Naive B cell (primary cell): ENCODE data around the gene KRTAP10-9. TPM values are rescaled to one million over a fixed set of nuclear protein-coding genes. Genes with fewer than 3 reads are reported as not detected.
A peak's percentile ranks its signal among the peaks of the same experiment; 100 is the strongest.
"Not testable (repeated sequence)": the region's sequence is repeated elsewhere in the genome, so short reads cannot be mapped to it uniquely, and the experiment has no call there.

Source experiments
- ATAC-seq, 2 donors: fragments of 150-1000 bp; cut with Tn5 transposase; 2 replicates each; pipeline ENCODE4 v1.10.0; 2021; ENCODE audit warnings: low read depth in 2 of 2, mild to moderate bottlenecking in 2 of 2, moderate library complexity in 2 of 2
- DNase-seq: peaks from one replicate; pipeline ENCODE4 v3.0.0; 2022
- H3K27ac Mint-ChIP-seq, 6 donors: one replicate each; pipeline ENCODE4 v1.8.0; 2020 to 2022; ENCODE audit warnings: mild to moderate bottlenecking in 6 of 6, mixed read lengths in 6 of 6, moderate library complexity in 5 of 6, inconsistent platforms in 2 of 6
- H3K27me3 Mint-ChIP-seq, 3 donors: one replicate each; pipeline ENCODE4 v1.8.0; 2021 to 2022; ENCODE audit warnings: mixed read lengths in 3 of 3, mild to moderate bottlenecking in 1 of 3
- H3K36me3 Mint-ChIP-seq, 2 donors: one replicate each; pipeline ENCODE4 v1.8.0; 2020 to 2022; ENCODE audit warnings: mixed read lengths in 2 of 2, inconsistent platforms in 1 of 2, mild to moderate bottlenecking in 1 of 2
- H3K4me1 Mint-ChIP-seq, 3 donors: one replicate each; pipeline ENCODE4 v1.8.0; 2020 to 2022; ENCODE audit warnings: mixed read lengths in 3 of 3, inconsistent platforms in 1 of 3, mild to moderate bottlenecking in 1 of 3, moderate library complexity in 1 of 3
- H3K4me3 Mint-ChIP-seq, 8 donors: one replicate each; pipeline ENCODE4 v1.8.0; 2020 to 2022; ENCODE audit warnings: mild to moderate bottlenecking in 8 of 8, mixed read lengths in 8 of 8, moderate library complexity in 8 of 8, inconsistent platforms in 2 of 8
- H3K9me3 Mint-ChIP-seq, 7 donors: one replicate each; pipeline ENCODE4 v1.8.0; 2020 to 2022; ENCODE audit warnings: mixed read lengths in 7 of 7, mild to moderate bottlenecking in 5 of 7, inconsistent platforms in 2 of 7, moderate library complexity in 1 of 7
- polyA plus RNA-seq, 6 donors: library from polyadenylated mRNA; unstranded; fragments of 300-500 nt; fragmentation: Illumina TruSeq; gene quantifications; one replicate each; pipeline ENCODE4 v1.2.3, GENCODE V29; 2021; ENCODE audit warnings: low read depth in 6 of 6

The KRTAP10-9 gene
- polyA plus RNA-seq, 6 donors from 2014 or later: not detected

DNA sequence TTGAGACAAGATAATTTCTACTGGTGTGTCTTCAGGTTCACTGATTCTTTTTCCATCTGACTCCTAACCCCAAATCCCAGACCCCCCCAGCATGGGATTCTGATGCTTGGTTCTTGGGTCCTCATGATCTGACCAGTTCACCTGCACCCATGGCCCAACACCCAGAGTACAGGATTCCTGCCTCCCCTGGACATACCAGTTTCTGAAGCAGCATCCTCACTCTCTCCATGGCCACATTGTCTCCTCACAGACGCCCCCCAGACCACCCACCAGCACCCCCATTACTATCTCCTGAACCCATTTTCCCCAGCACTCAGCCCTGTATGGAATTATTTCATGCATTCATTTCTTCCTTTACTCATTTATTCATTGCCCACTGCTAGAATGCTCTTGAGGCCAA lies 30.0 kb downstream of the KRTAP10-9 start:
- Mint-ChIP-seq H3K36me3 (peaks cover 10 to 29% of the 10 kb centered on the region in 2 donors), H3K4me1 (peaks cover 0 to 2% (median 0%) of the 10 kb centered on the region in 3 donors)

GRCh38 chr21:44657635-44658540 lies 31.0 kb downstream of the KRTAP10-9 start, which contains the start of gene KRTAP12-3:
Gene KRTAP12-3, plus strand, starts transcription at chr21:44657932. Its CDS starts 48 bp downstream, at chr21:44657980.
- Mint-ChIP-seq H3K4me3 (peak within 1 kb of the TSS in 1 of 8 donors; percentile 50), H3K27me3 (peaks cover 32 to 56% (median 33%) of the 10 kb centered on the region in 3 donors), H3K36me3 (peaks cover 10 to 29% of the 10 kb centered on the region in 2 donors), H3K9me3 (peaks cover 16 to 55% (median 29%) of the 10 kb centered on the region in 7 donors), H3K27ac (peak within 1 kb of the TSS in 1 of 6 donors; percentile 73), H3K4me1 (peaks cover 0 to 2% (median 0%) of the 10 kb centered on the region in 3 donors)
- ATAC-seq (no peak), DNase-seq (no peak)

More for the DNA sequence above, 30.0 kb downstream of the KRTAP10-9 start:
- no peak for ATAC-seq
- peaks cover 15 to 49% (median 29%) of the 10 kb centered on the region in 7 donors for H3K9me3 Mint-ChIP-seq
- no peak for DNase-seq
- no peak overlapping the region for H3K4me3 Mint-ChIP-seq
- no peak overlapping the region for H3K27ac Mint-ChIP-seq
- peaks cover 29 to 56% (median 32%) of the 10 kb centered on the region in 3 donors for H3K27me3 Mint-ChIP-seq

DNA sequence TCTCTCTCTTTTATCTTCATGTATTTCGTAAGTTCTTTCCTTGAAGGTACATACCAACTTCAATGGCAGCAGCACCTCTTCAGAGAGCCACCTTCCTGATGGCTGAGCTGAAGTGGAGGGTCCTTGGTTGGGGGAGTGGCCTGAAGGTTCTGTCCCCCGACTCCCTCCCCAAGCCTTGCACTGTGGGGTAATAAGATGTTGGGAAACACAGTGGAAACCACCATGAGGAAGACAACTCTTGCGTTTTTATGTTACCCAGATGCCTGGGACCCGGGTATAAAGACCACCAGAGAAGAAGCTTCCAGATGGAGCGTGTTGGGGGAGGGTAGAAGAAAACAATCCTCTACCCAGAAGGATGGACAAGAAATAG lies 31.6 kb downstream of the KRTAP10-9 start:
- no peaks in the 10 kb centered on the region for H3K4me1 Mint-ChIP-seq
- peak overlapping the region in 1 of 8 donors; percentile 50 for H3K4me3 Mint-ChIP-seq
- no peak overlapping the region for H3K27ac Mint-ChIP-seq
- H3K27me3 Mint-ChIP-seq: peaks cover 32 to 54% (median 33%) of the 10 kb centered on the region in 3 donors
- peaks cover 16 to 55% (median 29%) of the 10 kb centered on the region in 7 donors for H3K9me3 Mint-ChIP-seq
- DNase-seq (no peak), ATAC-seq (no peak)
- H3K36me3 Mint-ChIP-seq: peaks cover 10 to 29% of the 10 kb centered on the region in 2 donors

- Mint-ChIP-seq H3K4me3 (no peak overlapping the region), H3K9me3 (peaks cover 16 to 55% (median 31%) of the 10 kb centered on the region in 7 donors)
These were observed 32.2 kb downstream of the KRTAP10-9 start for GRCh38 chr21:44658913-44659595.

DNA sequence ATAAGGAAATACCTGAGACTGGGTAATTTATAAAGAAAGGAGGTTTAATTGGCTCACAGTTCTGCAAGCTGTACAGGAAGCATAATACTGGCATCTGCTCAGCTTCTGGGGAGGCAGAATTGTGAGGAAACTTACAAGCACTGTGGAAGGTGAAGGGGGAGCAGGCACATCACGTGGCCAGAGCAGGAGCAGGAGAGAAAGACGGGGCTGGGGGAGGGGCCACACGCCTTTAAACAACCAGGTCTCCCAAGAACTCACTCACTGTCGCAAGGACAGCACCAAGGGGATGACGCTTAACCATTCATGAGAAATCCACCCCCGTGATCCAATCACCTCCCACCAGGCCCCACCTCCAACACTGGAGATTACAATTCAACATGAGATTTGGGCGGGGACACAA lies 34.7 kb downstream of the KRTAP10-9 start:
- not testable (repeated sequence) for H3K4me3 Mint-ChIP-seq, H3K4me1 Mint-ChIP-seq, DNase-seq, ATAC-seq, H3K27ac Mint-ChIP-seq
- Mint-ChIP-seq H3K9me3 (peaks cover 9 to 50% (median 27%) of the 10 kb centered on the region in 7 donors), H3K27me3 (peaks cover 35 to 57% (median 54%) of the 10 kb centered on the region in 3 donors), H3K36me3 (peaks cover 14 to 22% of the 10 kb centered on the region in 2 donors)

More at GRCh38 chr21:44658913-44659595, 32.2 kb downstream of the KRTAP10-9 start:
- Mint-ChIP-seq H3K27ac (no peak overlapping the region), H3K27me3 (peaks cover 32 to 49% (median 33%) of the 10 kb centered on the region in 3 donors), H3K4me1 (no peaks in the 10 kb centered on the region), H3K36me3 (peaks cover 10 to 29% of the 10 kb centered on the region in 2 donors)
- ATAC-seq: no peak
- DNase-seq: no peak

DNA sequence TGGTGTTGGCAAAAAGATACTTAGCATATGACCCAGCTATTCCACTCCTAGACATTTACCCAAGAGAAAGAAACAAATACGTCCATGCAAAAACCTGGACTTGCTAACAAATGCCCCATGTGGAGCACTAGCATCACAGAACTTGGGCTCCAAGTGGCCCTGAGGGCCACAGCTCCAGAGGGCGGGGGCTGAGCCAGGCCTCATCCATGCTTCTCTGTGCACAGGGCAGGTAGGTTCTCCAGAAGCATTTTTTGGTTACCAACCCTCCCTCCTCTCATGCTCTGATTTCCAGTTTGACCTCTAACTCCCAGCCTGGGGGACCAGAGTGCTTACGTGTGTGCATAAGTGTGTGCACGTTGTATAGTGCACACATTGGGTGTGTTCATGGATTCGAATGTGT lies 37.8 kb downstream of the KRTAP10-9 start:
- Mint-ChIP-seq H3K27ac (no peak overlapping the region), H3K4me1 (no peaks in the 10 kb centered on the region), H3K4me3 (no peak overlapping the region), H3K9me3 (peaks cover 7 to 55% (median 20%) of the 10 kb centered on the region in 7 donors), H3K36me3 (peaks cover 11 to 12% of the 10 kb centered on the region in 2 donors), H3K27me3 (peaks cover 19 to 56% (median 53%) of the 10 kb centered on the region in 3 donors)
- DNase-seq (no peak), ATAC-seq (no peak)

DNA sequence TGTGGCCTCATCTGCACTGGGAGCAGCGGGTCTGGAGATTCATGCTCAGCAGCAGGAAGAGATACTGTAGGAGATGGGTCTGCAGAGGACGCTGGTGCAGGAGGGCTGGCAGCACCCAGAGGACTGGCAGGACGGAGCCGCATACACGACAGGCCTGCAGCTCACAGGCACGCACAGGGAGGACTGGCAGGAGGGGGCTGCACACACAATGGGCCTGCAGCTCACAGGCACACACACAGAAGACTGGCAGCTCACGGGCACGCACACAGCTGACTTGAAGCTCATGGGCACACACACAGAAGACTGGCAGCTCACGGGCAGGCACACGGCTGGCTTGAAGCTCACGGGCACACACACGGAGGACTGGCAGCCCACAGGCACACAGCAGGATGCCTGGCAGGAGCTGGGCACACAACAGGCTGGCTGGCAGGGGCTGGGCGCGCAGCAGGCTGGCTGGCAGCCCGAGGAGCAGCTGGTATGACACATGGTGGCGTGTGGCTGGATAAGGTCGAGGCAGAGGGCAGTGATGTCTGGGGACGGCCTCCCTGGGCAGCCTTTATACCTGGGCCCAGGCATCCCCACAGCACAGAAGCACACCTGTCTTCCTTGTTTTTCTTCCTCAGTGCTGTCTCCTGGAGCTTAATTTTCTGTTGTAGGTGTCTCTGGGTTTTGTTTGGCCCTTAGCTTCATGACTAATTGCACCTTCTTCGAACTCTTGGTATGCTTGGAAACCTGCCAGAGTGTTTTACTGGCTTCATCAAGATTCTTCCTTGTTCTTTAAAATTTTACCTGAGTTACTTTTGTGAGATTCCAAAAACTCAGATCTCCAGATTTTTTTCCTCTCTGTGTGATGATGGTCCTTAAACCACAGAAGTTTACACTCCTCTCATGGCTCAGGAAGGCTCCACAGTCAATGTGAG lies 39.8 kb downstream of the KRTAP10-9 start, which contains the start of gene KRTAP12-2:
KRTAP12-2 (minus strand) TSS at position 527 of the 920 bp plus-strand sequence; CDS start at position 486, 41 bp downstream.
- Mint-ChIP-seq H3K4me1 (no peaks in the 10 kb centered on the region), H3K9me3 (peaks cover 12 to 68% (median 34%) of the 10 kb centered on the region in 7 donors), H3K4me3 (no peak within 1 kb of the TSS), H3K27ac (peak within 1 kb of the TSS in 1 of 6 donors; percentile 34), H3K36me3 (peaks cover 10 to 11% of the 10 kb centered on the region in 2 donors), H3K27me3 (peaks cover 24 to 45% (median 45%) of the 10 kb centered on the region in 3 donors)
- ATAC-seq (no peak), DNase-seq (no peak)

DNA sequence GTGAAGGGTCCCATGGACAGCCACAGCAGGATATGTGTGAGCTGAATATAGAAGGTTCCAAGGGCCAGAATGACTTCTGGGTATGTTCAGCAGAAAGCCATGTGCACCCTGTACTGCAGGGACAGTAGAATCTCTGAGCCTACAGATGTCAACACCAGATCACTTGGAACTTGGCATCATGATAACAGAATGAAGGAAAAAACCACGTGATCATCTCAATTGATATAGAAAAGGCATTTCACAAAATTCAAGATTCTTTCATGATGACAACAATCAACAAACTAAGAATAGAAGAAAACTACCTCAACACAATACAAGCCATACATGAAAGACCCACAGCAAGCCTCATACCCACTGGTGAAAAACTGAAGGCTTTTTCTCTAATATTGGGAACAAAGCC lies 40.7 kb downstream of the KRTAP10-9 start:
- peaks cover 11 to 13% of the 10 kb centered on the region in 2 donors for H3K36me3 Mint-ChIP-seq
- no peaks in the 10 kb centered on the region for H3K4me1 Mint-ChIP-seq
- no peak for DNase-seq
- ATAC-seq: no peak
- no peak overlapping the region for H3K27ac Mint-ChIP-seq
- no peak overlapping the region for H3K4me3 Mint-ChIP-seq
- peaks cover 13 to 73% (median 43%) of the 10 kb centered on the region in 7 donors for H3K9me3 Mint-ChIP-seq
- peaks cover 20 to 44% (median 43%) of the 10 kb centered on the region in 3 donors for H3K27me3 Mint-ChIP-seq

DNA sequence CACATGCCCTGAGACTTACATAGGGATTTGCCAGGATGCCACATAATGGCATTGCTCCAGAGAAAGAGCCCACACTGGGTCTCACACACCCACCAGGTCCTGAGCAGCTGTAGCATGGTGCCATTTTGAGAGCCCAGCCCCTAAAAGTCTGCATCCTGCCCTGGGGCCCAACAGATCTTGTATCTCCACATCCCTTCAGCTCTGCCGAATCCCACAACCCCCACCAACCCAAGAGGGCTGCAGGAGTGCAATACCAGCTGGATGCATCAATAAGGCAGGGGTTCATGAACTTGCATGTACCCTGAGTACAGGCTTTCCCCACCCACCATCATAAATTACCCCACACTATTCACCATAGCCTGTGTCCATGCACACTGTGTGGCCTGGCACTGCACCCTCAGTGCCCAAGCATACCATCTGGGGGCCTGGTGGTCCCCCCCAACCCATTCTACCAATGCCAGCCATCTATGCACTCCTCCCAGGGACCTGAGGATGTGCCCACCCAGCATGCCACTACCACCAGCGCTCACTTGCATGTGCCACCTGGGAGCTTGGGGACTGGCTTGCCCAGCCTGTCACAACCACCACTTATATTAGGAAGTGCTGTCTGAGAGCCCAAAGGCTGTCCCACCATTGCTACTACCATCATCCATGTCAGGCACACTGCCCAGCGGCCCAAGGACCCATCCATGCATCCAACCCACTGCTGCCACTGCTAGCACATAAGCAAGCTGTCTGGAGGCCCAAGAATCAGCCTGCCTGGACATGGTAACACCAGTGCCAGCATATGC lies 43.9 kb downstream of the KRTAP10-9 start:
- Mint-ChIP-seq H3K27me3 (peaks cover 17 to 55% (median 34%) of the 10 kb centered on the region in 3 donors), H3K9me3 (peaks cover 17 to 69% (median 53%) of the 10 kb centered on the region in 7 donors)

DNA sequence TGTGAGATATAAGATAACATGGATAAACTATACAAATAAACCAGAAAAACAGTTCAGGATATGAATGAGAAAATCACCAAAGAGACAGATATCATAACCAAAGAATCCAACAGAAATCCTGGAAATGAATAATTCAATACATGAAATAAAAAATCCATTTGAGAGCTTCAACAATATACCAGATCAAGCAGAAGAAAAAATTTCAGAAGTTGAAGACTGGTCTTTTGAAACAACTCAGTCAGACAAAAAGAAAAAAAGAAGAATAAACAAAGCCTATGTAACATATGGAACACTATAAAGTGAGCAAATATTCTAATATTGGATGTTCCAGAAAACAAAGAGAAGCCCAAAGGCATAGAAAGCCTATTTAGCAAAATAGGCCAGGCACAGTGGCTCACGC lies 45.0 kb downstream of the KRTAP10-9 start:
- H3K9me3 Mint-ChIP-seq: peaks cover 17 to 64% (median 49%) of the 10 kb centered on the region in 7 donors
- no peaks in the 10 kb centered on the region for H3K4me1 Mint-ChIP-seq
- peaks cover 9 to 18% of the 10 kb centered on the region in 2 donors for H3K36me3 Mint-ChIP-seq
- no peak overlapping the region for H3K4me3 Mint-ChIP-seq
- ATAC-seq: no peak
- peaks cover 13 to 47% (median 29%) of the 10 kb centered on the region in 3 donors for H3K27me3 Mint-ChIP-seq
- H3K27ac Mint-ChIP-seq: no peak overlapping the region
- DNase-seq: no peak

More for the DNA sequence above, 43.9 kb downstream of the KRTAP10-9 start:
- Mint-ChIP-seq H3K36me3 (peaks cover 9 to 18% of the 10 kb centered on the region in 2 donors), H3K4me3 (no peak overlapping the region), H3K4me1 (no peaks in the 10 kb centered on the region), H3K27ac (no peak overlapping the region)
- ATAC-seq (no peak), DNase-seq (no peak)

DNA sequence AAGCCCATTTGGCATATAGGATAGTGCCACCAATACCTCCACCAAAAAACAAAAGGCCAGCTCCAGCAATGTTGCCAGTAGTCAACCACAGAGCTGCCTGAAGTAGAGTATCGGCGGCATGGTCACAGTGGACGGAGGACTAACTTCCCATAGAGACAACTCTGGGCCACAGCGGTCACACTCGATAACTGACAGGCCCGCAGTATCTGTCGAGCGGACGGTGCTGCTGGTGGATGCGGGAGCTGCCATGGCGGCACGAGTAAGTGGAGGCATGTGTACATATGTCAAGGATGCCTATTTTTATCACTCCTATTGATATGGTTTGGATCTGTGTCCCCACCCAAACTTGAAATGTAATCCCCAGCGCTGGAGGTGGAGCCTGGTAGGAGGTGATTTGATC lies 51.0 kb downstream of the KRTAP10-9 start:
- H3K36me3 Mint-ChIP-seq: peaks cover 0 to 4% of the 10 kb centered on the region in 2 donors
- H3K4me3 Mint-ChIP-seq: no peak overlapping the region
- H3K9me3 Mint-ChIP-seq: peaks cover under 1 to 19% (median 14%) of the 10 kb centered on the region in 7 donors
- no peak for DNase-seq
- no peak for ATAC-seq
- H3K27me3 Mint-ChIP-seq: peaks cover 18 to 69% (median 41%) of the 10 kb centered on the region in 3 donors
- no peaks in the 10 kb centered on the region for H3K4me1 Mint-ChIP-seq
- H3K27ac Mint-ChIP-seq: no peak overlapping the region
